ENCODE data around the gene FASTK. TPM values are rescaled to one million over a fixed set of nuclear protein-coding genes. Genes with fewer than 3 reads are reported as not detected.
A peak's percentile ranks its signal among the peaks of the same experiment; 100 is the strongest.

The FASTK gene
- total and polyA plus RNA-seq, 2 experiments from 2014 or later = 109 to 145 TPM

- 81 to 89% methylated on average over 4 of the region's 4 CpGs for WGBS, 2 experiments (ENCODE audit: low coverage in 1 of 2, low lambda C conversion rate in 2 of 2, missing lambda C conversion rate in 2 of 2)
- no peaks in the 10 kb centered on the region for H3K9me2 ChIP-seq (ENCODE audit: insufficient read depth)
- H3K9ac ChIP-seq = no peak overlapping the region
- H3F3A ChIP-seq (ENCODE audit: insufficient read depth) = no peaks in the 10 kb centered on the region
- H4K20me1 ChIP-seq (ENCODE audit: insufficient read depth) = no peaks in the 10 kb centered on the region
- H3K4me2 ChIP-seq (ENCODE audit: unreplicated experiment) = no peak overlapping the region
- TF ChIP-seq EZH2 (IDR thresholded peaks at IDR 0.05; ENCODE audit: insufficient read depth, poor library complexity, severe bottlenecking) (no peak), EZH2phosphoT487 (IDR thresholded peaks at IDR 0.05; ENCODE audit: insufficient read depth, low read depth) (no peak)
- in situ Hi-C loops (cut with MboI) = loop anchor here (10.0 kb wide), 1 partner anchor 58 kb away; the partner anchor contains the start of gene NOS3
- no peaks in the 10 kb centered on the region for H3K27me3 ChIP-seq (replicated peaks; ENCODE audit: insufficient read depth)
- no peaks in the 10 kb centered on the region for H3K9me3 ChIP-seq (ENCODE audit: low read depth)
- H3K36me3 ChIP-seq (ENCODE audit: low read depth) = no peaks in the 10 kb centered on the region
- no peak overlapping the region for H3K27ac ChIP-seq
- H2AFZ ChIP-seq = no peak overlapping the region
- H3K4me3 ChIP-seq = no peak overlapping the region
- peaks cover 6% of the 10 kb centered on the region; the same call in 1 of the 2 replicates for H3K4me1 ChIP-seq (ENCODE audit: insufficient read depth)
- no peak for DNase-seq
- 0 out of 2 replicates have a peak, but pooled peaks cover 4% of the 10 kb centered on the region for H3K79me2 ChIP-seq (ENCODE audit: insufficient read depth)
These were observed 27.5 kb downstream of the FASTK start for GRCh38 chr7:151053096-151053495.

GRCh38 chr7:151051108-151051507 lies 29.5 kb downstream of the FASTK start:
- TF ChIP-seq EZH2phosphoT487 (IDR thresholded peaks at IDR 0.05; ENCODE audit: insufficient read depth, low read depth) (no peak), EZH2 (IDR thresholded peaks at IDR 0.05; ENCODE audit: insufficient read depth, poor library complexity, severe bottlenecking) (no peak)
- no peaks in the 10 kb centered on the region for H3K9me2 ChIP-seq (ENCODE audit: insufficient read depth)
- WGBS, 2 experiments (ENCODE audit: low coverage in 1 of 2, low lambda C conversion rate in 2 of 2, missing lambda C conversion rate in 2 of 2) = 6 to 10% methylated on average over 13 to 44 of the region's 50 CpGs
- H3K27ac ChIP-seq = no peak overlapping the region
- H4K20me1 ChIP-seq (ENCODE audit: insufficient read depth) = no peaks in the 10 kb centered on the region
- no peaks in the 10 kb centered on the region for H3K27me3 ChIP-seq (replicated peaks; ENCODE audit: insufficient read depth)
- H2AFZ ChIP-seq = no peak overlapping the region
- DNase-seq = peak; percentile 89
- in situ Hi-C loops (cut with MboI) = loop anchor here (10.0 kb wide), 1 partner anchor 56 kb away; the partner anchor contains the start of gene NOS3
- no peak overlapping the region for H3K9ac ChIP-seq
- no peak overlapping the region for H3K4me3 ChIP-seq
- H3K4me2 ChIP-seq (ENCODE audit: unreplicated experiment) = peak overlapping the region; percentile 16
- no peaks in the 10 kb centered on the region for H3K79me2 ChIP-seq (ENCODE audit: insufficient read depth)
- H3K9me3 ChIP-seq (ENCODE audit: low read depth) = no peaks in the 10 kb centered on the region
- H3K4me1 ChIP-seq (ENCODE audit: insufficient read depth) = peaks cover 9% of the 10 kb centered on the region
- peaks cover 13% of the 10 kb centered on the region for H3F3A ChIP-seq (ENCODE audit: insufficient read depth)
- H3K36me3 ChIP-seq (ENCODE audit: low read depth) = no peaks in the 10 kb centered on the region

GRCh38 chr7:151048911-151049463 lies 31.6 kb downstream of the FASTK start:
- Histone ChIP-seq H3K9me2 (ENCODE audit: insufficient read depth) (no peaks in the 10 kb centered on the region), H2AFZ (no peak overlapping the region), H3K4me2 (ENCODE audit: unreplicated experiment) (no peak overlapping the region), H3K4me1 (ENCODE audit: insufficient read depth) (peaks cover 9% of the 10 kb centered on the region), H3K9ac (no peak overlapping the region), H3K27me3 (replicated peaks; ENCODE audit: insufficient read depth) (no peaks in the 10 kb centered on the region), H3K4me3 (no peak overlapping the region), H3K36me3 (ENCODE audit: low read depth) (no peaks in the 10 kb centered on the region), H3K79me2 (ENCODE audit: insufficient read depth) (no peaks in the 10 kb centered on the region), H3F3A (ENCODE audit: insufficient read depth) (peaks cover 13% of the 10 kb centered on the region), H3K27ac (no peak overlapping the region), H3K9me3 (ENCODE audit: low read depth) (no peaks in the 10 kb centered on the region), H4K20me1 (ENCODE audit: insufficient read depth) (no peaks in the 10 kb centered on the region)
- TF ChIP-seq EZH2phosphoT487 (IDR thresholded peaks at IDR 0.05; ENCODE audit: insufficient read depth, low read depth) (no peak), EZH2 (IDR thresholded peaks at IDR 0.05; ENCODE audit: insufficient read depth, poor library complexity, severe bottlenecking) (no peak)
- in situ Hi-C loops (cut with MboI) = no loop called here
- 92 to 93% methylated on average over 38 of the region's 38 CpGs for WGBS, 2 experiments (ENCODE audit: low coverage in 1 of 2, low lambda C conversion rate in 2 of 2, missing lambda C conversion rate in 2 of 2)
- DNase-seq = no peak

- H3K4me2 ChIP-seq (ENCODE audit: unreplicated experiment) = no peak within 1 kb of the TSS
- H3K36me3 ChIP-seq (ENCODE audit: low read depth) = no peaks in the 10 kb centered on the region
- no peaks in the 10 kb centered on the region for H3K79me2 ChIP-seq (ENCODE audit: insufficient read depth)
- H3K4me1 ChIP-seq (ENCODE audit: insufficient read depth) = peaks cover 9% of the 10 kb centered on the region
- in situ Hi-C loops (cut with MboI) = no loop called here
- DNase-seq = no peak
- no peak within 1 kb of the TSS for H3K4me3 ChIP-seq
- no peaks in the 10 kb centered on the region for H3K27me3 ChIP-seq (replicated peaks; ENCODE audit: insufficient read depth)
- no peaks in the 10 kb centered on the region for H4K20me1 ChIP-seq (ENCODE audit: insufficient read depth)
- H3K9me2 ChIP-seq (ENCODE audit: insufficient read depth) = no peaks in the 10 kb centered on the region
- no peak within 1 kb of the TSS for H2AFZ ChIP-seq
- TF ChIP-seq EZH2 (IDR thresholded peaks at IDR 0.05; ENCODE audit: insufficient read depth, poor library complexity, severe bottlenecking) = no peak
- TF ChIP-seq EZH2phosphoT487 (IDR thresholded peaks at IDR 0.05; ENCODE audit: insufficient read depth, low read depth) = no peak
- no peaks in the 10 kb centered on the region for H3K9me3 ChIP-seq (ENCODE audit: low read depth)
- 76 to 81% methylated on average over 19 to 22 of the region's 22 CpGs for WGBS, 2 experiments (ENCODE audit: low coverage in 1 of 2, low lambda C conversion rate in 2 of 2, missing lambda C conversion rate in 2 of 2)
- H3K9ac ChIP-seq = no peak within 1 kb of the TSS
- H3K27ac ChIP-seq = no peak within 1 kb of the TSS
- H3F3A ChIP-seq (ENCODE audit: insufficient read depth) = peaks cover 13% of the 10 kb centered on the region
These were observed 32.4 kb downstream of the FASTK start, which contains the start of gene ASIC3 for GRCh38 chr7:151047976-151048815. TSS of gene ASIC3 (plus strand) at chr7:151048531. CDS start at chr7:151048886, 355 bp downstream.

Data from GM23248 (cell line).